Midbrain (tissue), 1 donor: ENCODE data around the gene FGFBP1.

Source experiments
- DNase-seq: peaks from one replicate; lab custom pipeline; 2025; lab: John Stamatoyannopoulos, UW

Gene FGFBP1

DNA sequence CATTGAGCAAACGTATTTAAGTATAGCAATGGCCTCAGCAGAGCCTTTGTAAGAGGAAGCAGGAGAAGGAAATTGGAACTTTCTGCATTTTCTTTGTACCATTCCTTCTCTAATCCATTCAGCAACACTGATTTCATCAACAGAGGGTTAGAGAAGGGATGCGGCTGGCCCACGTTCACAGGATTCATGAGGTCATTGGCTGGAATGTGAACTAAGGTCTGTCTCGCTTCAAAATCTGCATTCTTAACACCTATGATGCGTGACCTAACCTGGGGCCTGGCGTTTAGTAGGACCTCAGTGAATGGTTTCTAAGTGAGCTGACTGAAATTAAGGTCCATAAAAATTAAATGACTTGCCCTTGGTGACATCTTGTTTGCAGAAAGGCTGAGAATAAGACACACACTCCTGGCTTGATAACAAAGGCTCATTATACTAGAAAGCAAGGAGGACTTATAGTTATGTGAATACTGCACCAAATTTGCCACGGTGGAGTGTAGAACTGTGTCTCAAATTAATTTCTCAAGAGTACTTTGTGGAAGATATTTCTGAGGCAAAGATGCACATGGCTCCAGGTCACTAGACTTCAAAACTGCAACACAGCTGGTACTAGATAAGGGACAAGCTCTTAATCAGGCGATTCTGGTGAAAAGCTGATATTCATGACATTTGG lies 25.4 kb downstream of the FGFBP1 start:
- DNase-seq, result no peak

DNA sequence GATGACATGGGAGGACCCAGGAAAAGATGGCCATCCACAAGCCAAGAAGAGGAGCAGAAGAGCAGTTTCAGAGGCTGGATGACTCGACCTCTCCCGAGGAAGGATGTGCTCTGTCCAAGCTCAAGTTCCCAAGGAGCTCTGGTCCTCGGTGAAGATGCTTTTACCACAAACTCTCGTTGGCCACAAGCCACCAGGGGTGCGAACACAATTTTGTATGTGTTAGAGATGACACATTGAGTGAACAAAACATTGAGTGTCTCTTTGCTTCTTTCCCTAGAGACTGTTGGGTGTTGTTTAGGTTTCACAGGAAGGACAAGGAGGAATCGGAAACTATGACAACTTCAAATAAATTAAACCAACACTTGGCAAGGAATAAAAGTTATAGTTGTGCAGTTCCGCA lies 26.3 kb downstream of the FGFBP1 start:
- no peak for DNase-seq

GRCh38 chr4:15910155-15910940 lies 28.2 kb downstream of the FGFBP1 start:
- DNase-seq, result no peak

GRCh38 chr4:15907430-15907829 lies 31.1 kb downstream of the FGFBP1 start:
- no peak for DNase-seq

DNA sequence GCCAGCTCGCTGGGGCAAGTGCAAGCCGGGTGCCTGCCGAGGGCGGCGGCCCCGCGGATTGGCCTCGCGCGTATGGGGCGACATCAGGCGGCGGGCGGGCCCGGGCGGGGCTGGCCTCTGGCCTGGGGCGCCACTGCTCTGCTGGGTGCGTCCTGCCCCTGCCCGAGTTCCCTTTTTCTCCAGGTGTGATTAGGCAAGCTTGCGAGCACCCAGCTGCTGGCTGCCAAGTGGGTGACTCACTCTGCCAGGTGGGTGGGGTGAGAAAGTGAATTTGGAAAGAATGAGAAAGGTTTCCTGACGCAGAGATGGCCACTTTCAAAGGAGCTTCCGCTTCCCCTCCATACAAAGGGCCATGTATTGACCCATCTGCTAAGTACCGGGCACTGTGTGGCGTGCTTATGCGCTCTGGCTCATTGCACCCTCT lies 32.5 kb downstream of the FGFBP1 start:
- no peak for DNase-seq

DNA sequence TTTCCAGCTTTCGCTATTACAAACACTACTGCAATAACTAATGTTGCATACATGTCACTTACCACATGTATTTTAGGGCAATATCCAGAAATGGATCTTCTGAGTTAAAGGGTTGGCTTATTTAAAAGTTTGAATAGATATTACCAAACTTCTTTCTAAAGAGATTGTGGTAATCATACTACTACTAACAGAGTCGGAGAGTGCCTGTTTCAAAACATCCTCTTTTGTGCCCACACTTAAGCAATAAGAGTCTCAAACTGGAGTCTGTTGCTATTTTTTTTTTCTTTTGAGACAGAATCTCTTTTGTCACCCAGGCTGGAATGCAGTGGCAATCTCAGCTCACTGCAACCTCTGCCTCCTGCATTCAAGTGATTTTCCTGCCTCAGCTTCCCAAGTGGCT lies 35.8 kb downstream of the FGFBP1 start:
- DNase-seq, result no peak

DNA sequence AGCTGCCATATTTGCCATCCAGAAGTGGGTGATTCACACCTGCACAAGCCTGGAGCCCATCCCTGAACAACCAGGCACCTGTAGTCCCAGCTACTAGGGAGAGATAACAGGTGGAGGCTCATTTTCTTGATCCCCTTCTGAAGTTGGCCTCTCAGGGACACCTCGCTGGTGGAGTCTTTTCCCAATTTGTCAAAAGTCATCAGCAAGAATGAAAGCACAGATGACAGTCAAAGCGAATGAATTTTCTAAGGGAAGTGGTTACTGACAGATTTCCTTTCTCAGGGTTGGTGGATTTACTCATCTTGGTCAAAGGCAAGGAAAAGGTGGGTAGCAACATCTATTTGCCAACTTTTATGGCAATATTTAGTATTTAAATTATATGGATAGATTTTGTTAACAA lies 36.5 kb downstream of the FGFBP1 start:
- DNase-seq, result no peak

- DNase-seq, result no peak
Measured at GRCh38 chr4:15901007-15901406, 37.5 kb downstream of the FGFBP1 start.

- DNase-seq, result no peak
Measured at GRCh38 chr4:15899511-15899910, 39.0 kb downstream of the FGFBP1 start.

DNA sequence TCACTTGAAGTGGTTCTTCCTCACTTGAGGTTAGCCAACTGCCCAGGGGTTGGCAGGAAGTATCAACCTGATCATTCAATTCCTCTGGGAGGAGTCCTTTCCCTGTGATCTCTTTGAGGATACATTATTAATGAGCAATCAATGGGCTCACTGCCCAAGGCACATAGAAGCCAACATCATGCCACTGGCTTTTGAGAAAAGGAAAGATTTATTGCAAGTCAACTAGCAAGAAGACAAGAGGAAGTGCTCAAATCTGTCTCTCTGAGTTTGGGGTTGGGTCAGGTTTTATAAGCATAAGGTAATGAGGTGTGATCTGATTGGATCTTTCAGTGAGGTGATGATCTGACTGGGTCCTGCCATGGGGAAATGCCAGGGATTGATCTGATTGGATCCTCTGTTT lies 39.6 kb downstream of the FGFBP1 start:
- no peak for DNase-seq

DNA sequence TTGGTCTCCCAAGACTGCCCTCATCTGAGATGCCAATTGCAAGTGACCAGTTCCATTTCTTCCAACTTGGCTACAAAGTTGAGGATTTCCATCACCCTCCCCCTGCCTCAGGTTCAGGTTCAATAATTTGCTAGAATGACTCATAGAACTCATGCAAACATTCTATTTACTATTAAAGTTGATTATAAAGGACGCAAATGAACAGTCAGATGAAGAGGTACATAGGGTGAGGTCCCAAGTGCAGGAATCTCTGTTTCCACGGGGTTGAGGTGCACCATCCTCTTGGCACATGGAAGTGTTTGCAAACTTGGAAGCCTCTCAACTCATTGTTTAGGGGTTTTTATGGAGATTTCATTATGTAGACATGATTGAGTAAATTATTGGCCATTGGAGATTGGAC lies 41.0 kb downstream of the FGFBP1 start:
- DNase-seq, result no peak

DNA sequence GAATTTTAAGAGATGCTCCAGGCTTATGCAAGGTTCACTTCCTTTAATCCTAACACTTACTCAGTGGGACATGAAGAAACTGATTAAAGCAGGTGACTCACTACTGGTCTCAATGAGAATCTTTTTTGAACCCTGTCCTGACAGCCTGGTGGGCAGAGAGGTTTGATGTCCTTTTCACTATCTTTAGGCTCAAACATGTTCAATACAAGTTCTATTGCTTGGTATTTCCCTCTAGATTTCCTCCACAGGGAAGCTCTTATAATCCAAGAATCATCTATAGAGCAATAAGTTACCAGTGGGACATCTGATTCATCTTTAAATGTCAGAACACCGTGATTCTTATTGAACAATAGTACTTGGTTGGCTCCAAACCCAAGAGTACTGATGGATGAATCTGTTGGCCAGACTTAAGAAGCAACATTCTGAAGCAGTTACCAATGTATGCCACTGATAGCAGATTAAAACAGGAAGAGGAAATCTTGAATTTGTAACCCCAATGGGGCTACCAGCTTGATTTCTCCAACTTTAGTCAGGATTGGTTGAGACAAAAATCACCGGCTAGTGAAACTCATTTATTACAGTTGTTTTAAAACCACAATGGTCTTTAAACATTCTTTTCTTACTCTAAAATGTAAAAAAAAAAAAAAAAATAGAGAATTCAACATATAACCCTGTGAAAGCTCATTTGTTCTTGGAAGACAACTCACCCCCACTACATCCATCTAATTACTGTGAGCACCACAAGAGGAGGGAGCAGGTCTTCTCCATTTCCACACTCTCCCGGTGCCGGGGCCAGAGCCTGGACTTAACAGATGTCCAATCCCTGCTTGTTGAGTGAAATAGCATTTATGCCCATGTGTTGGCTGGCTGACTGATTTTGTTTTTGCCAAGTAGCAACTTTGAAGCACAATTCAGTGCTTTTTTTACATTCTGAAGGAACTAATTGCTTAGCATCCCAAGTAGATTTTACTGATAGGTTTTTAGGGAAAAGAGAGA lies 43.3 kb downstream of the FGFBP1 start:
- no peak for DNase-seq

DNA sequence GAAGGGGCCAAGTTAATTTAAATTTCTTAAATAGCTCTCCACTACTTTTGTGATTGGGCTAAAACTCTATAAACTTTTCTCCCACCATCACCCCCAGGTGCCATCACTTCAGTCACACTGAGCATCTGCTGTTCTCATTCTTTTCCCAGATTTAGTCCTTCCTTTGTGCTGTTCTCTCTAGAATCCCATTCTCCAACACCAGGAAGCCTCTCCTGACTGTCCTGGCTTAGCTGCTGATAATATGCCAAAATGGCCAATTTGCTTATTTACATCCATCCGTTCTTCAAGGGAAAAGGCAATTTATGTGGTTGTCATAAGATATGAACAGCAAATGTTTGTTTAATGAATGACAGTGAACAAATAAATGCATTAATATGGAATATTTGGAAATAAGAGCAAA lies 44.1 kb downstream of the FGFBP1 start:
- no peak for DNase-seq

DNA sequence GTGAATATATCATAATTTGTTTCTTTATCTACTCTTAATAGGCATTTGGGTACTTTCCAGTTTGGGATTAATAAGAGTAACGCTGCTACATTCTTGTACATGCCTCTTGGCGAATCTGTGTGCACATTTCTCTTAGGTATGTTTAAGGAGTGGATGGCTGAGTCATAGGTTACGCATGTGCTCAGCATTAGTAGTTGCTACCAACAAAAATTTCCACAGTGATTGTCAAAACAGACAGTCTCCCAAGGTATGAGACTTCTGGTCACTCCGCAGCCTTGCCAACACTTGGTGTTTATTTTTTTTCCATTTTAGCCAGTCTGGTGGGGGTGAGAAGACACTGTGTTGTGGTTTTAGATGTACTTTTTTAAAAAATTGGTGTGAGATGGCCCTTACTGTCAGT lies 44.6 kb downstream of the FGFBP1 start:
- DNase-seq, result no peak

- no peak for DNase-seq
Measured at GRCh38 chr4:15891312-15891711, 47.2 kb downstream of the FGFBP1 start.

GRCh38 chr4:15890246-15890829 lies 48.2 kb downstream of the FGFBP1 start:
- no peak for DNase-seq

DNA sequence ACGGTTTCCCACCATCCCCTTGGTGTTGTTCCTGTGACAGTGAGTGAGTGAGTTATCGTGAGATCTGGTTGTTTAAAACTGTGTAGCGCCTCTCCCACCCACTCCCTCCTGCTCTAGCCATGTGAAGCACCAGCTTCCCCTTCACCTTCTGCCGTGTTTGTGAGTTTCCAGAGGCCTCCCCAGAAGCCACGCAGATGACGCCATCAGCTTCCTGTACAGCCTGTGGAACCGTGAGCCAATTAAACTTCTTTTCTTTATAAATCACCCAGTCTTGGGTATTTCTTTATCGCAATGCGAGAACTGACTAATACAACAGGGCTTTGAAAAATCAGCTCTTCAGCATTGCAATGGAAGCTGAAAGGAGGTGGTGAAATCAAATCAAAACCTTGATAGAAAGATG lies 50.0 kb downstream of the FGFBP1 start:
- DNase-seq, result no peak
